Cortex of kidney (tissue), 1 donor: ENCODE results near the gene DPH1.
"Not testable (repeated sequence)": the region's sequence is repeated elsewhere in the genome, so short reads cannot be mapped to it uniquely, and the experiment has no call there.

Experiments used
- DNase-seq: peaks from one replicate; lab custom pipeline; 2025; lab: John Stamatoyannopoulos, UW

The DPH1 gene

DNA sequence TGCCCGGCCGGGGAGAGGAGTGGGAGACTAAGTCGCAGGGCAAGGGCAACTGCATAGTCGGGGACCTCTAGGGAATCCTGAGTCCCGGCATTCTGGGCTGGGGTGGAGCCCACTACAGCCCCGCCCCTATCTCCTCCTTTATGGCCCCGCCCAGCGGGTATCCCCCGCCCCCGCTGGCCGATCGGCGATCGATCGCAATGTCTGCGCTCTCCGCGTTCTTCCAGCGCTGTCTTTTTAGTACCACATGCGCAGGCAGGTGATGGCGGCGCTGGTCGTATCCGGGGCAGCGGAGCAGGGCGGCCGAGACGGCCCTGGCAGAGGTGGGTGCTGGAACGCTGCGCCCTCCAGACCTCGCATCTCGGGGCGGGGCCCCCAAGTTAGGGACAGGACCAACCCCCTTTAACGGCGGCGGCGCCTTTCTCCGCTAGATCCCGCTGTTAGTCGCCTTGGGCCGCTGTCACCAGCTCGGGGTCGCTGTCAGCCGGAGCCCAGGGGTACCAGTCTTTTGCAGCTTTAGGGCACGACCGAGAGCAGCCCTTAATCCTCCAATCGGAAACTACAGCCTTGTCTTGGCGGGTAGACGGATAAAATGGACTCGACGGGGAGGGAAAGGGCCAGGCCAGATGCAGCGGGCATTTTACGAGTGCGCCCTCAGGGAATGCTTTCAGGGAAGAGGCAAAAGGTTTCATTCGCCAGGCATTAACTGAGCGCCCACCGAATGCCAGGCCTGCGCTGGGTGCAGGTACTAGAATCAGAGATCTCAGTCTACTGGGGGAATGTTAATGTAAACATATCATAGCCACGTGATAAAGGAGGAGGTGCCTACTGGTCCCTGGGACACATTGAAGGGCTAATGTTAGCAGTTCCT, at the start of gene DPH1:
TSS of gene DPH1 (plus strand) at position 243 of the 868 bp plus-strand sequence. CDS start at position 260, 17 bp downstream.
- no peak for DNase-seq

DNA sequence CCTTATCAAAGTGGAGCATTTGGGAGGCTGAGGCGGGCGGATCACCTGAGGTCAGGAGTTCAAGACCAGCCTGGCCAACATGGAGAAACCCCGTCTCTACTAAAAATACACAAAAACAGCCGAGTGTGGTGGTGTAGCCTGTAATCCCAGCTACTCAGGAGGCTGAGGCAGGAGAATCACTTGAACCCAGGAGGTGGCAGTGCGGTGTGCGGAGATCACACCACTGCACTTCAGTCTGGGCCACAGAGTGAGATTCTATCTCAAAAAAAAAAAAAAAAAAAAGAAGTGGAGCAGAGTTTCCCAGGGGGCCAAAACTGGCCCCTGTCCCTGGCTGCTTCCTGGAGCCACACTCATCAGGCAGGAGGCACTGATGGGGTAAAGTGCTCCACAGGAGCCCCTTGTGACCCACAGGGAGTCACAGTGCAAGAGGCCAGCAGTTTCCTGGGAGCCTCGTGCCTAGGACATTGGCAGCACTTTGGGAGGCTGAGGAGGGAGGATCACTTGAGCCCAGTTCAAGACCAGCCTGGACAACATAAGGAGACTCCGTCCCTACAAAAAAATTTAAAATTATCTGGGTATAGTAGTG, 49.2 kb upstream of the DPH1 start:
- DNase-seq, result no peak

DNA sequence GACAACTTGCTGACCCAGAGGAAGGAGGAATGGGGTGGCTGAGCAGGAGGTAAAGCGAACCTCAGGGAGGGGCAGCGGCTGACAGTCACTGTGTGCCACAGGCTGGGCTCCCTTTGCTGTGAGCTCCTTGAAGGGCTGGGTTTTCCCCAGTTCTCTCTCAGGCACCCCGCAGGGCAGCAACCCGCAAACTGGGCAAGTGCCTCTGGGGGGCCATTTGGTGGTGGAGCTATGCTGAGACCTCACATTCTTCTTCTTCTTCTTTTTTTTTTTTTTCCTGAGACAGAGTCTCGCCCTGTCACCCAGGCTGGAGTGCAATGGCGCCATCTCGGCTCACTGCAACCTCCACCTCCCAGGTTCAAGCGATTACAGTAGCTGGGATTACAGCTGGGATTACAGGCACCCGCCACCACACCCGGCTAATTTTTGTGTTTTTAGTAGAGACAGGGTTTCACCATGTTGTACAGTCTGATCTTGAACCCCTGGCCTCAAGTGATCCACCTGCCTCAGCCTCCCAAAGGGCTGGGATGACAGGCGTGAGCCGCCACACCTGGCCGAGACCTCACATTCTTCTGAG, 47.1 kb upstream of the DPH1 start:
- not testable (repeated sequence) for DNase-seq

DNA sequence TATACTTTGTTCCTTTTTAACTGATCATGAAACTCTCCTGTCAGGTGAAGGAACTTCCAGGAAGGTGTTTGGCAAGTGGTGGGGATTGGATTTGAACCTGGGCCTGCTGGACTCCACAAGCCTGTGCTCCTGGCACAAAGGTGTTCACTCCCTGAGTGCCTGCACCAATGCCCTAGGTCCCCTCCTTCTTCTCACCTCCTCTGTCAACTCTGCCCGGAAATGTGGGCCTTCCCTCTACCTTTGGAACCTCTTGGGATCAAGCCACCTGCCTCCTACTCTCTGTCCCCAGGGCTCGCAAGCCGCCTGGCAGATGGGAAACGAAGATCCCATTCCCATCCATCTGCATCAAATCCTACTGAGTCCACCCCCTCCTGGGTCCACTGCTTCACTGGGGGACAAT, 44.9 kb upstream of the DPH1 start:
- DNase-seq, result no peak

DNA sequence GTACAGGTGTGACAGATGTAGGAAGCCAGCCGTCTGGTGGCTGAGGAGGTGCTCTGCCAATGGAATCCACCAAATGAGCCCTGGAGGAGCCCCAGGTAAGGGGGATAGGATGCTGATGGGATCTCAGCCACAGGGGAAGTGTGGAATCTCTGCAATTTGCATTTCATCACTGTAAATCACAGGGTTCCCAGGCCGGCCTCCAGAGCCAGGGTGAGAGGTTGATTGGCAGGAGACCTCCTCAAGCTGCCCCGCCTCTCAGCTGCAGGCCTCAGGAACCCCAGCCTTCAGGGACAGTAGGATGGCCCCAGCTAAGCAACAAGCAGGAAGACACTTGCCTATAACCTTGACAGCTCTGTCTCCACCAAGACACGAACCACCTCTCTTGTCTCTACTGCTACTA, 44.3 kb upstream of the DPH1 start:
- DNase-seq, result no peak

DNA sequence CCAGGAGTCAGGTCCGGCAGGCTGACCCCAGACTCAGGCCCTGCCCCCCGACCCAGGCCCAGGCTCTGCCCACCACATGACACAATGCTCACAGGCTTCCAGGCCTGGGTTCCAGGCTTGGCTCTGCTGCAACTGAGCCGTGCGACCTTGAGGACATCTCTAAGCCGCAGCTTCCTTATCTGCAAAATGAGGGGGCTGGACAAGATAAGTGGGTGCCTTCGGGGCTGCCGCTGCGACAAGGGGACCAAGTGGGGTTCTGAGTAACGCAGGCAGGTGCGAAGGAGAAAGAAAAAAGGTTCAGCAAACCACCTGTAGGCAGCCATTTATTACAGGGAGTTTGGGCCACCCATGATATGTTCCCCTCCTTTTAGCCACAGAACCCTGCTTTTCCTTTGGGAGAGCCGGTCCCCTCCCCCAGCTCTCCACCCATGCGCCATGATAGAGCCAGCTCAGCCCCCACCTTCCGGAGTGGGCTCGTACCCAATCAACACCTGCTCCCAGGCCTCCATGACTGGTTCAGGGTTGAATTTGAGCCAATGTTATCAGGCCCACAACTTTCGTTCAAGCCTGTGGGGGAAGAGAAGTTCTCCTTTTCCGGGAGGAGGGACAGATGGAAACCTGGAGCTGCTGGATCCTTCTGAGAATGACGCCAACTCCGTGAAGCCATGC, 43.0 kb upstream of the DPH1 start:
- DNase-seq, result no peak

DNA sequence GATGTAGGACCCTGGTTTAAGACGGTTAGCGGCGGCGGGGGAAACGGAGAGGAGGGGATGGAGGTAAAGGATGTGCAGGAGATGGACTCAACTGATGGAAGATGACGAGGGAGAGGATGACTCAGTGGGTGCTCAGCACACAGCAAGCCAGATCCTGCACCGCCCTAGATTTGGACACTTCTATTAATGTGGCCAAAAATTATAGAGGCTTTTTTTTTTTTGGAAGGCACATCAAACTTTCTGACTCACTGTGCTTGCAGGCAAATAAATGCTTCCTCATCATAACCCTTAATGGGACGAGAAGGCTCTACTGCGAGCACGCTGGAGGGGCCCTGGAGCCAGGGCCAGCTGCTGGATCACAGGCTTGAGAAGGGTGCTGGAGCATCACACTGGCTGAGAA, 40.8 kb upstream of the DPH1 start:
- DNase-seq, result no peak

DNA sequence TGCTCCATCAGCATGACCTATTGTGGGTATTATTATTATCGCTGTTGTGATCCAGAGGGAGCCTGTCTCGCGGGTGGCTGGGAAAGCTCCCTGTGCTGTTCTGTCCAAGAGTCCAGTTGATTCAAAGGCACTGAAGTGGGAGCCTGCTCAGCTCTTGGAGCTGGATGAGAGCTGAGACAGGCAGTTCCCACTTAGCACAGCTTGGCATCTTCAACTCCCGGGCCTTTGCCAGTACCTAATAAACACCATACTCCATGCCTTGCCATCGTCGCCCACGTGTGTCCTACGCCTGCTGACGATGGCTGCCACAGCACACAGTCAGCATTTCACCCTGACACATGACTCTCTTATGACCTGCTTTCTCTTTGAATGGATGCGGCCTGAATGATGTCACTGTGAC, 37.4 kb upstream of the DPH1 start:
- DNase-seq, result no peak

DNA sequence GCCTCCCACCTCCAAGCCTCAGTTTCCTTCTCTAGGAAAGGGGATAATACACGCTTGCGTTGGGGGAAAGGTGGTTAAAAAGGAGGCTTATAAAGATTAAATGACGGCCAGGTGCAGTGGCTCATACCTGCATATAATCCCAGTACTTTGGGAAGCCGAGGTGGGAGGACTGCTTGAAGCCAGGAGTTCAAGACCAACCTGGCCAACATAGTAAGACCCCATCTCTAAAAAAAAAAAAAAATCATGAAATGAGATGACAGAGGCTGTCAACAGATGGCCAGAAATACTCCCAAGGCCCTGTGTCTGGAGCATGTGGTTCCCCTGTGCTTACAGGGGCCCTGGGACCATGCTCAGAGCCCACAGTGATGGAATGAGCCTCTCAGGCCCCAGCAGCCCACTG, 35.2 kb upstream of the DPH1 start:
- no peak for DNase-seq

DNA sequence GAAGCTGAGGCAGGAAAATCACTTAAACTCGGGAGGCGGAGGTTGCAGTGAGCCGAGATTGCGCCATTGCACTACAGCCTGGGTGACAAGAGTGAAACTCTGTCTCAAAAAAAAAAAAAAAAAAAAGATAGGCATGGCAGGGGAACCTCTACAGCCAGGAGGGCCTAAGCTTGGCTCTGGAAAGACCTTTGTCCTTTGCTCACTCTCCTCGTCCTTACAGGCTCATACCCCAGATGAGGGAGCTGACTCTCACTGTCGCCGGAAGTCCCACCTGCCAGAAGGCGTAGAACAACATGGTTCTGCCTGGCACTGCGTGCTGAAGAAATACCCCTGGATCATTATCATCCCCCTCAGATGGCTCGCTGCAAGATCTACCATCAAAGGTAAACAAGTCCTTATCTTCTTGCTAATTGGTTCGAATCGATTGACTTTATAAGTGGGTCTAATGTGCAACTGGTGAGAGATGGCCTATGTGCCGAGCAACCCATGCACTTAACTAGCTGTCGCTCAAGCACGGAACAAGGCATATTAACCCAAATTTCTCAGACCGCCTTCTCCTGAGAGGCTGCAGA, 34.5 kb upstream of the DPH1 start:
- no peak for DNase-seq

DNA sequence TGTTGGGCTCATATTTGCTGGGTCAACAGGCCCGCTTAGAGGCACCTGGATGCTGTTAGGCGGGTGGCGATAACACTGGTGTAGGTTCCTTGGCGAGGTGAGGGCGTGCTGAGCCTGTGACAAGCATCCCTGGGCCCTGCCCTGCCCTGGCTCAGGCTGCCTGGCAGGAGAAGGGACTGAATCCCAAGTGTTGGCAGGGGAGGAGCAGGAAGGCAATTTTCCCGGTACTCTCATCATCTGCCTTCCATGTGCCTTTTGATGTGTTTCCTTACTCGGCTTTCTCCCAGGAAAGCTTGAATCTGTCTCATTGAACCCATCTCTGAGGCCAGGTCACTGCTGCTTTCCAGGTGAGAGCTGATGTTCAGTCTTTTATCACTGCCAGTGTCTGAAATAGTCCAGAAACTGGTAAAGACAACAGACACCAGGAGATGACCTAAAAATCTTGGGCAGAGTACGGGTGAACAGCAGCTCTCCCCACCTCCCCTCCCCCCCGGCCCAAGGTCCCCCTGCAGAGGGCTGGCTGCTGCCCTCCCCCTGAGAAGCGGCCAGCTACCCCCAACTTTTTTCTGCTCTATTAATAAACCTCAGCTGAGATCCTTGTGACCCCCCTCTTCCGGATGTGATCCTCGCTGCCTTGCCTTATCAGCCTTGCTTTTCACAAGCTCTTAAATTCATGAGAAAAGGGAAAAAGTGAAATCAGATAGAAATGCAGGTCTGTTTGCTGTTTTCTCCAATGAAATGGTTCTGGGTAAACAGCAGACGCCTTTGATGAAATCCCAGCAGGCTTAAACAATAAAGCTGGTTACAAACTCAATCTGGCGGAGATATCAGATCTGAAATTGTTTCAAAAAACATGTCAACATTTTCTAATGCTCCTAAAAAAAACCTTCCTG, 33.8 kb upstream of the DPH1 start:
- DNase-seq, result no peak

DNA sequence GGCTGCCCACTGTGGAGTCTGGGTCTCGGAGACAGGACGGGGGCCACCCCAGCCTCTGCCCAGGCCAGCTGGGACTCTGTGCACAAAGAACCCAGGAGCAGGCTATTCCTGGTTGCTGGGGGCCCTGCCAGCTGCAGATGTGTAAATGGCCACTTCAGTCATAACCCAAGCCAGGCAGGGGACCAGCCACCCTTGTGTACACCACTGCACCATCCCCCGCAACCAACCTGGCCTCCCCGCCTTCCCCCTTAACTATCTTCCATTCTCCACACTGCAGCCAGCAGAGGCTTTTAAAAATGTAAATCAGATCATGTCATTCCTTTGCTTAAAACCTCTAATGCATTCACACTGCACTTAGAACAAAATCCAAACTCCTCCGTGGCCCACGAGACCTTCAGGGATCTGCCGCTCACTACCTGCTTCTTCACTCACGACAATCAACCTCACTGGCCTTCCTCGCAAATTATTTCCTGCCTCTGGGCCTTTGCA, 33.1 kb upstream of the DPH1 start:
- no peak for DNase-seq

DNA sequence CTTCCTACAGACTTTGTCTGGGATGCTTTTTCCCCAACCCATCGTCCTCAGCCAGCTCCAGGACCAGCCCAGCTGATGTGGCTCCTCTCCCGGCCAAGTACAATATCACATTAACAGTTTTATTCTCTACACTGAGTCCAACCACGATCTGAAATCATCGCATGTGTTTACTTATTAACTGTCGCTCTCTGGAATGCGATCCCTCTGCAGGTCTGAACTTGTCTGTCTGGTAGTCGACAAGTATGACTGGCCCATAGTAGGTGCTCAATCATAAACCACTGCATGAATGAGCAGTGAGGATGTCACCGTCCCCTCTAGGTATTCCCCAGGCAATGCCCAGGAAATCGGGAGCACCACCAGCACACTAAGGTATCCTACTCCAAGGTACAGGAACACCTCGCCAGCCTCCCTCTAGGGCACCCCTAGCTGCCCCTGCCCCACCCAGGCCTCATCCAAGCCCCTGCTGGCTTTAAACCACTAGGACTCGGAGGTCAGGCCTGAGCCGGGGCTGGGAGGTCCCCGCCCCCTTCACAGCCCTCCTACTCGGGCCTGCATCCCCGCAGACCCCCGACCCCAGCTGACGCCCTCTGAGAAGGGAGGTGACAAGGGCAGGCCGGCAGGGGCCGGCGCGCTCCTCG, 32.5 kb upstream of the DPH1 start:
- no peak for DNase-seq

DNA sequence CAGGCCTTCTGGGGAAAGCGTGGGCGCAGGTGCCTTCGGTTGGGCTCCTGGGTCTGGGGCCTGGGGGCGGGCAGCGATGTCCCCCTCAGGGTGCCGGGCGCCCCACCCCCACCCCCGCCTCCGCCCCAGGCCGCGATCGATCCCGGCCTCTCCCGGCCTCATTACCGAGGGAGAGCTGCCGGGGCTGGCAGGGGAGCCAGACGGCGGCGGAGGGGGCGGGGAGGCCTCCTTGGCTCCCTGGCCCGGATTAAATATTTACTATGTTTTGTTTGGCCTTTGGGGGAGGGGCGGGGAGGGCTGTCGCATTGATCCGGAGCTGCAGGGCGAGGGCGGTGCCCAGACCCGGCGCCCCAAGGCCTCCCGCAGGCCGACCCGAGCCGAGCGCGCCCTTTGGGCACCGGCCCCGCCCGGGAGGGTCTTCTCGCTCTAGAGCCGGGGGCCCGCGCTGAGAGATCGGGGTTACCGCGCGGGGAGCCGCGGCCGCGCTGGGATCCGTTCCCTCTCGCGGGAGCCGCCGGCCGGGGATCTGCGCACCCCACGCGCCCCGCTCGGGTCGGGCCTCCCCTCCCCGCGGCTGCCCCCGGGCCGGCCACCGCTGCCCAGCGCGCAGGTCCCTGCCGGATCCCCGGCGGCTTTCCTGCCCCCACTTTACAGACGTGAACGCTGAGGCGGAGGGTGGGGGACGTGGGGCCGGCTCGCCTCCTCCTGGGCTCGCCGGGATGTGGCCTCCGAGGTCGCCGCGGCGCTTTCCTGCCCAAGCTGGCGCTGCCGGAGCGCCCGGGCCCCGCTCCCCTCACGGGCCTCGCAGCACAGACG, 31.8 kb upstream of the DPH1 start:
- no peak for DNase-seq

DNA sequence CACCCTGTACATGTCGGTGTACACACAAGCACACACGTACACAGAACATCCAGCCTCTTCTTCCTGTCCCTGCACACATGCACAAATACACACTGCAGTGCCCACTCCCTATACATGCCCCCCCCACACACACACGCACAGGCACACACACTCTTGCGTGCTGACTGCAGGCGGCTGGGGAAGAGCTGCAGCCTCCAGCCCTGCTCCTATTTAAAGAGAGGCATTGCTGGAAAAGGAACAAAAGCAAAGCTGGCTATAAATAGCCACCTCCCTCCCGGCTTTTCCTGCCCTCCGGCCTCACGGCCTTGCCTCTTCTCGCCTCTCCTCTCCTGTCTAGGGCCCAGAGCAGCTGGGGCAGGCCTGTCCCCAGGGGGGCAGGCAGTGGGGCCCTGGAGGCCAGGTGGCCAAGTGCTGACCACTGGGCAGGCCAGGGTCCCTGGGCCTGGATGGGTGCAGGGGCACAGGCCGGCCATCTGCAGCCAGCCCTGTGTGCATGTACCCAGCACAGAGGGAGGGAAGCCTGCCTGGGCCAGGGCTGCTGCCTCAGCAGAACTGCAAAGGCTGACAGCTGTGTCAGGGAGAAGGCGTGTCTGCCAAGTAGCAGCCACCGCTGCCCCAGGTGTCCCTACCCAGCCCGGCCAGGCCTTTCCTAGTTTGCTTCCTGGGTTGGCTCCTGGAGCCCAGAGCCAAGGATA, 30.2 kb upstream of the DPH1 start:
- DNase-seq, result no peak

DNA sequence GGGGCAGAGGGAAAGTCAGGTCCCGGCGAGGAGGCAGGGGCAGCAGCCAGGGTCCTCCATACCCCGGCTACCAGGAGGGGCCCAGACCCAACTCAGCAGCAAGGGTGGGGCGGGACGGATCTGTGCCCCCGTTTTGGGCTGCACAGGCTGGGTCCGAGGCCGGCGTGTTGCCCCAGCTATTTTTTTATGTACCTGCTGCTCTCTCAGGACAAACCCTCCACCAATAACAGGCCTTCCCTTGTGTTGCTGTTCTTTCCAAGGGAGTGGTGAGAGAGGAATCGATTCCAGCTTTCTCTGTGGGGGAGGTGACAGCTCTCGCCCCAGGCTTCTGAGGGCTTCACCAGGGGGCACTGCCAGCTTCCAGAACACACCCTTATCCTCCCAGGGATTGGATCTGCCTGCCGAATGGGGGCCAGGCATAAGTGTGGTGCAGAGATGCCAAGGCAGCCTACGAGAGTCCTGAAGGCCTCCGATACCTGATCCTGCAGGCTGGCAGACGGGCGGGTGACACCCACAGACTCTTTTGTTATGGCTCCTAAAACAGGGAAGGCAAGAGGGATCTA, 27.1 kb upstream of the DPH1 start:
- DNase-seq, result no peak

DNA sequence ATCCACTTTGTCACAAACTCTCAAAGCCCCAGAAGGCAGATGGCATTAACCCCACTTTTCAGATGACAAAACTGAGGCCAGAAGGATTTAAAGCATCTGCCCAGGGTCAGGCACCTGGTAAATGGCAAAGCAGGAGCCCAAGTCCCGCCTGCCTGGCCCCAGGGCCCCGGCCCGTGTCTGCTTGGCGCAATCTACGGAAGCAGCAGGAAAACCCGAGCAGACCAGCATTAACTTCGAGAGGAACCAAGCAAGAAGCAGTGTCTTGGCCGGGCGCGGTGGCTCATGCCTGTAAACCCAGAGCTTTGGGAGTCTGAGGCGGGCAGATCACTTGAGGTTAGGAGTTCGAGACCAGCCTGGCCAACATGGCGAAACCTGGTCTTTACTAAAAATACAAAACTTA, 26.4 kb upstream of the DPH1 start:
- DNase-seq, result no peak

DNA sequence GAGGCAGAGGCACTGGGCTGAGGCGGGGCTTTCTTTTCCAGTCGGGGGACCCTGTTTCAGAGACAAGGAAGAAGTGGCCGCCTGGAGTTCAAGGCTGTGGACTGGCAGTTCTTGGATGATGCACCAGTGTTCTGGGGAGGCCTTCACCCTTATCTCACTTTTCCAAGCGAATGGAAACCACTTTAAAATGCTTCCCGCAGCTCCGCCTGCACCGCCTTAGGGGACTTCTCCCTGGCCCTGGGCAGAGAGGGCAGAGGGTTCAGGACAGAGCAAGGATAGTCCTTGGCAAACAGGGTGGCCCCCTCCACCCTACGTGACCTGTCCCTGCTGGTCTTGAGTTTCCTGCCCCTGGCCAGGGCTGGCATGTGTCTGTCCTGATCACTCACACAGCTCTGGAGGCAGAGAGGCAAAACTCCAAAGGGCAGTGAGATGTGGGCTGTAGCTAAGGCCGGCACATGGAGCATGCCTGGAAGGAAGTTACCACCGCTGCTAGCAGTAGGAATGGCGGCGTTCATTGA, 25.5 kb upstream of the DPH1 start:
- DNase-seq, result no peak
